HCT116 (cell line): ENCODE data around the gene NTHL1. TPM values are rescaled to one million over a fixed set of nuclear protein-coding genes. Genes with fewer than 3 reads are reported as not detected.

Source experiments
- ATAC-seq: fragments of 200-7000 bp; cut with Tn5 transposase; 2 replicates; pipeline ENCODE4 v1.9.1; 2020; ENCODE audit warnings: mild to moderate bottlenecking, moderate library complexity
- BruUV-seq: library from RNA; stranded (reverse); fragments of 400-500 nt; replicated peaks from 2 replicates; lab custom pipeline; 2021; lab: Mats Ljungman, UMichigan
- CTCF ChIA-PET: fragments of 300-600 bp; sonication (Branson Sonifier 250); formaldehyde crosslinking; loops from one replicate; lab custom pipeline; 2021; ENCODE audit warnings: antibody characterized with exemption; lab: Charles Lee
- POLR2A ChIA-PET: fragments of 300-600, 350-600 bp; sonication (Branson Sonifier 250); formaldehyde crosslinking; loops from one replicate; lab custom pipeline; 2021; ENCODE audit warnings: antibody characterized with exemption; lab: Charles Lee
- RAD21 ChIA-PET, 2 experiments: fragments of 300-600 bp; sonication (Branson Sonifier 250); formaldehyde crosslinking; loops; one replicate each; lab custom pipeline; 2023; ENCODE audit warnings: low total read pairs in 2 of 2; ENCODE audit not compliant: uncharacterized antibody in 2 of 2, unreplicated experiment in 2 of 2, low non-redundant PET in 1 of 2; lab: Charles Lee
- DNase-seq: peaks from one replicate; pipeline ENCODE4 v3.0.0-alpha.2; 2010; ENCODE audit warnings: low read depth, low spot score
- H2AFZ ChIP-seq: fragments of 200-600 bp; shearing (Covaris generic), sonication (generic); 2 replicates; pipeline ENCODE4 v1.6.1; 2017; ENCODE audit warnings: low read depth, mixed run types, mixed read lengths, antibody characterized with exemption, low read length; ENCODE audit not compliant: poor library complexity, severe bottlenecking
- H3K27ac ChIP-seq: 2 replicates; pipeline ENCODE4 v1.5.1; 2012; ENCODE audit warnings: low read depth, low read length
- H3K27me3 ChIP-seq: fragments of 200-600 bp; sonication (generic); 2 replicates; pipeline ENCODE4 v1.6.1; 2016; ENCODE audit warnings: mixed run types, low read length, mixed read lengths; ENCODE audit not compliant: insufficient read depth
- H3K36me3 ChIP-seq, 2 experiments: fragments of 200-500 bp in 1 of 2; fragments of 200-600 bp in 1 of 2; sonication (Bioruptor generic) in 1 of 2; sonication (generic) in 1 of 2; 2 replicates each; pipeline versions ENCODE4 v1.5.1 to v1.6.1; 2014 to 2016; ENCODE audit warnings: low read length in 2 of 2, inconsistent platforms in 1 of 2, mixed read lengths in 1 of 2, mixed run types in 1 of 2; ENCODE audit not compliant: insufficient read depth in 2 of 2, control insufficient read depth in 1 of 2
- H3K4me1 ChIP-seq, 2 experiments: fragments of 200-600 bp in 1 of 2; sonication (generic) in 1 of 2; 2 replicates each; pipeline versions ENCODE4 v1.5.1 to v1.6.1; 2012 to 2017; ENCODE audit warnings: low read length in 2 of 2, inconsistent platforms in 1 of 2, mild to moderate bottlenecking in 1 of 2, mixed read lengths in 1 of 2, mixed run types in 1 of 2, moderate library complexity in 1 of 2; ENCODE audit not compliant: insufficient read depth in 2 of 2, control insufficient read depth in 1 of 2
- H3K4me2 ChIP-seq: fragments of 200-600 bp; sonication (generic); 2 replicates; pipeline ENCODE4 v1.6.1; 2017; ENCODE audit warnings: mixed run types, low read length, mixed read lengths
- H3K4me3 ChIP-seq, 2 experiments: fragments of 200-600 bp in 1 of 2; sonication (generic) in 1 of 2; replicated peaks in 1 of 2; 2 replicates each; pipeline ENCODE4 v1.5.1; 2011 to 2016; ENCODE audit warnings: low read length in 2 of 2, control low read depth in 1 of 2, low read depth in 1 of 2, mild to moderate bottlenecking in 1 of 2, mixed read lengths in 1 of 2, mixed run types in 1 of 2
- H3K79me2 ChIP-seq: fragments of 200-600 bp; sonication (generic); 2 replicates; pipeline ENCODE4 v1.6.1; 2017; ENCODE audit warnings: mild to moderate bottlenecking, mixed run types, low read length, moderate library complexity, mixed read lengths; ENCODE audit not compliant: insufficient read depth
- H3K9ac ChIP-seq: fragments of 200-600 bp; sonication (generic); 2 replicates; pipeline ENCODE4 v1.6.1; 2016; ENCODE audit warnings: low read length, mixed read lengths
- H3K9me2 ChIP-seq: fragments of 200-600 bp; sonication (generic), shearing (Covaris generic); 2 replicates; pipeline ENCODE4 v1.6.1; 2017; ENCODE audit warnings: mixed run types, mild to moderate bottlenecking, moderate library complexity; ENCODE audit not compliant: insufficient read depth
- H3K9me3 ChIP-seq, 2 experiments: fragments of 200-500 bp in 1 of 2; fragments of 200-600 bp in 1 of 2; sonication (Bioruptor generic) in 1 of 2; sonication (generic) in 1 of 2; 2 replicates each; pipeline ENCODE4 v1.6.1; 2014 to 2017; ENCODE audit warnings: low read length in 2 of 2, mixed read lengths in 2 of 2, inconsistent platforms in 1 of 2, low read depth in 1 of 2, mild to moderate bottlenecking in 1 of 2, mixed run types in 1 of 2, moderate library complexity in 1 of 2; ENCODE audit not compliant: control insufficient read depth in 1 of 2, insufficient read depth in 1 of 2
- H4K20me1 ChIP-seq: fragments of 200-600 bp; sonication (generic), shearing (Covaris generic); 2 replicates; pipeline ENCODE4 v1.6.1; 2017; ENCODE audit warnings: mixed run types, mild to moderate bottlenecking, moderate library complexity; ENCODE audit not compliant: insufficient read depth
- CEBPB ChIP-seq: IDR thresholded peaks from 2 replicates; pipeline ENCODE4 v1.6.1; 2012; ENCODE audit warnings: low read depth
- EZH2phosphoT487 ChIP-seq: fragments of 200-600 bp; IDR thresholded peaks from 2 replicates; pipeline ENCODE4 v1.6.1; 2018; ENCODE audit warnings: antibody characterized with exemption, borderline replicate concordance
- FOSL1 ChIP-seq: IDR thresholded peaks from 2 replicates; pipeline ENCODE4 v1.6.1; 2012; ENCODE audit warnings: low read depth
- POLR2A ChIP-seq: IDR thresholded peaks from 2 replicates; pipeline ENCODE4 v1.7.0; 2011; ENCODE audit warnings: borderline replicate concordance; ENCODE audit not compliant: insufficient read depth, insufficient read length; ENCODE audit errors: extremely low read depth
- REST ChIP-seq: IDR thresholded peaks from 2 replicates; pipeline ENCODE4 v1.6.1; 2012; ENCODE audit warnings: low read depth
- SP1 ChIP-seq: IDR thresholded peaks from 2 replicates; pipeline ENCODE4 v1.6.1; 2012; ENCODE audit warnings: low read depth
- SRF ChIP-seq: IDR thresholded peaks from 2 replicates; pipeline ENCODE4 v1.6.1; 2012; ENCODE audit warnings: low read depth
- YY1 ChIP-seq: IDR thresholded peaks from 2 replicates; pipeline ENCODE4 v1.6.1; 2011; ENCODE audit warnings: low read length, low read depth, moderate library complexity, mild to moderate bottlenecking; ENCODE audit not compliant: insufficient replicate concordance; ENCODE audit errors: extremely low read depth
- intact Hi-C: fragments of 100-400 bp; cut with micrococcal nuclease; formaldehyde crosslinking; loops from 2 replicates; pipeline ENCODE4 v1.10.0; 2022
- total RNA-seq: library from RNA; stranded (reverse); gene quantifications from one replicate; pipeline ENCODE4 v1.2.1, GENCODE V29; 2021; ENCODE audit not compliant: unreplicated experiment
- TF ChIP-seq, protein P1 (sequence below): IDR thresholded peaks from 2 replicates; pipeline ENCODE4 v1.6.1; 2011; ENCODE audit warnings: mild to moderate bottlenecking, low read length, moderate library complexity; ENCODE audit not compliant: insufficient replicate concordance; ENCODE audit errors: extremely low read depth

The NTHL1 gene
- total RNA-seq, 1 experiment from 2014 or later = 40.1 TPM

DNA sequence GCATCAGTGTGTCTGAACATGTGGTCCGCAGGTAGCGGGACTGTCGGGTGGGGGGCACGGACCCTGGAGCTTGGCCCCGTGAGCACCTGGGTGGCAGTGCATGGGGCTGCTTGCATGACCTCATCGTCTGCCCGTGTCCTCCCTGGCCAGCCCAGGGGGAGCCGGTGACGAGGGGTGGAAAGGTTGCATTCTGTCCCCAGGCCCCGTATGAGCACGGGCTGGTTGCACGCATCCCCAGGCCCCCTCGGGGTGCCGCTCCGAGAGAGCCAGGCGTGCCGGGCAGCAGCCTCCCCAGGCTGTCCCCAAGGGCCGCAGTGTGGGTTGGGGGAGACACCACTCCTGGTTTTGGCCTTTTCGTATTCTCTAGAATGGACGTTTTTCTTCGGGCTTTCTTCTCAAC, 30.1 kb upstream of the NTHL1 start:
- ChIA-PET CTCF (no interaction called here), POLR2A (no interaction called here)

More for the DNA sequence above, 30.1 kb upstream of the NTHL1 start:
- Histone ChIP-seq H3K79me2 (no peaks in the 10 kb centered on the region), H3K9me3 (no peaks in the 10 kb centered on the region), H3K27me3 (no peaks in the 10 kb centered on the region), H4K20me1 (no peaks in the 10 kb centered on the region), H3K4me2 (no peak overlapping the region), H3K27ac (no peak overlapping the region), H2AFZ (no peak overlapping the region), H3K4me3 (no peak overlapping the region), H3K4me1 (no peaks in the 10 kb centered on the region), H3K9me2 (no peaks in the 10 kb centered on the region), H3K36me3 (no peaks in the 10 kb centered on the region), H3K9ac (no peak overlapping the region)
- intact Hi-C loops = no loop called here
- no peak for TF ChIP-seq EZH2phosphoT487
- TF ChIP-seq FOSL1 = no peak
- TF ChIP-seq SP1 = no peak
- TF ChIP-seq YY1 = no peak
- no peak for TF ChIP-seq CEBPB
- TF ChIP-seq, protein P1, sequence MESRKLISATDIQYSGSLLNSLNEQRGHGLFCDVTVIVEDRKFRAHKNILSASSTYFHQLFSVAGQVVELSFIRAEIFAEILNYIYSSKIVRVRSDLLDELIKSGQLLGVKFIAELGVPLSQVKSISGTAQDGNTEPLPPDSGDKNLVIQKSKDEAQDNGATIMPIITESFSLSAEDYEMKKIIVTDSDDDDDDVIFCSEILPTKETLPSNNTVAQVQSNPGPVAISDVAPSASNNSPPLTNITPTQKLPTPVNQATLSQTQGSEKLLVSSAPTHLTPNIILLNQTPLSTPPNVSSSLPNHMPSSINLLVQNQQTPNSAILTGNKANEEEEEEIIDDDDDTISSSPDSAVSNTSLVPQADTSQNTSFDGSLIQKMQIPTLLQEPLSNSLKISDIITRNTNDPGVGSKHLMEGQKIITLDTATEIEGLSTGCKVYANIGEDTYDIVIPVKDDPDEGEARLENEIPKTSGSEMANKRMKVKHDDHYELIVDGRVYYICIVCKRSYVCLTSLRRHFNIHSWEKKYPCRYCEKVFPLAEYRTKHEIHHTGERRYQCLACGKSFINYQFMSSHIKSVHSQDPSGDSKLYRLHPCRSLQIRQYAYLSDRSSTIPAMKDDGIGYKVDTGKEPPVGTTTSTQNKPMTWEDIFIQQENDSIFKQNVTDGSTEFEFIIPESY = no peak
- no peak for TF ChIP-seq POLR2A
- TF ChIP-seq REST = no peak
- TF ChIP-seq SRF = no peak
- no TSS peak for BruUV-seq
- ATAC-seq (no peak), DNase-seq (no peak)
- RAD21 ChIA-PET = no interaction called here
